Activated CD4-positive, alpha-beta memory T cell treated with anti-CD3 and anti-CD28 coated beads for 36 hours (primary cell): ENCODE measurements around the gene SLC17A7. TPM values are rescaled to one million over a fixed set of nuclear protein-coding genes. Genes with fewer than 3 reads are reported as not detected.

ENCODE experiments used
- CTCF ChIA-PET: fragments of 350-600 bp; sonication (Branson Sonifier 250); formaldehyde crosslinking; loops from one replicate; lab custom pipeline; 2021; ENCODE audit warnings: antibody characterized with exemption, inconsistent platforms; lab: Charles Lee
- POLR2A ChIA-PET: fragments of 350-600 bp; sonication (Branson Sonifier 250); formaldehyde crosslinking; loops from one replicate; lab custom pipeline; 2021; ENCODE audit warnings: antibody characterized with exemption; lab: Charles Lee
- DNase-seq: peaks from one replicate; pipeline ENCODE4 v3.0.0-alpha.2; 2020
- H3K27ac Mint-ChIP-seq: one replicate; pipeline ENCODE4 v1.8.0; 2021; ENCODE audit warnings: mixed read lengths
- H3K27me3 Mint-ChIP-seq: one replicate; pipeline ENCODE4 v1.8.0; 2021; ENCODE audit warnings: mixed read lengths
- H3K36me3 Mint-ChIP-seq: one replicate; pipeline ENCODE4 v1.8.0; 2021; ENCODE audit warnings: mixed read lengths
- H3K4me1 Mint-ChIP-seq: one replicate; pipeline ENCODE4 v1.8.0; 2021; ENCODE audit warnings: low read depth, mixed read lengths
- H3K4me3 Mint-ChIP-seq: one replicate; pipeline ENCODE4 v1.8.0; 2021; ENCODE audit warnings: mild to moderate bottlenecking, mixed read lengths
- H3K9me3 Mint-ChIP-seq: one replicate; pipeline ENCODE4 v1.8.0; 2021; ENCODE audit warnings: mixed read lengths
- intact Hi-C: fragments of 100-400 bp; cut with micrococcal nuclease; formaldehyde crosslinking; loops from one replicate; pipeline ENCODE4 v1.15.1; 2023
- total RNA-seq, 2 experiments: library from RNA; stranded (reverse); gene quantifications; one replicate each; pipeline ENCODE4 v1.2.3, GENCODE V29; 2021

The SLC17A7 gene
- total RNA-seq, 2 experiments from 2014 or later, result 0.17 TPM; not detected in 1

- Mint-ChIP-seq H3K9me3 (no peaks in the 10 kb centered on the region), H3K36me3 (peaks cover 17% of the 10 kb centered on the region), H3K27me3 (peaks cover 36% of the 10 kb centered on the region), H3K4me3 (peak overlapping the region; percentile 74), H3K27ac (peak overlapping the region; percentile 82), H3K4me1 (peaks cover 33% of the 10 kb centered on the region)
- ChIA-PET POLR2A (interaction anchor here (0.9 kb wide), 1 partner anchor 27 kb away, joined by 3 read pairs; no protein-coding TSS in a partner anchor), CTCF (interaction anchor here (1.0 to 4.0 kb wide), 9 partner anchors 8 to 260 kb away, joined by 3 to 48 read pairs (median 4); partner anchors contain the start of gene PIH1D1)
- intact Hi-C loops, result loop anchor here (1.0 to 2.0 kb wide), 5 partner anchors 10 to 217 kb away; partner anchors contain the start of gene ALDH16A1
- peak; percentile 96 for DNase-seq
Observed at GRCh38 chr19:49443366-49444099, 2.2 kb upstream of the SLC17A7 start.

- peak; percentile 83 for DNase-seq
- peaks cover 12% of the 10 kb centered on the region for H3K36me3 Mint-ChIP-seq
- H3K4me3 Mint-ChIP-seq, result peak overlapping the region; percentile 74
- peaks cover 28% of the 10 kb centered on the region for H3K4me1 Mint-ChIP-seq
- ChIA-PET CTCF (interaction anchor here (0.5 to 4.0 kb wide), 10 partner anchors 9 to 259 kb away, joined by 3 to 48 read pairs (median 4); partner anchors contain the start of gene PIH1D1), POLR2A (no interaction called here)
- H3K9me3 Mint-ChIP-seq, result no peaks in the 10 kb centered on the region
- peaks cover 43% of the 10 kb centered on the region for H3K27me3 Mint-ChIP-seq
- intact Hi-C loops, result loop anchor here (1.0 to 2.0 kb wide), 5 partner anchors 10 to 217 kb away; partner anchors contain the start of gene ALDH16A1
- H3K27ac Mint-ChIP-seq, result no peak overlapping the region
Observed at GRCh38 chr19:49442771-49443365, 1.5 kb upstream of the SLC17A7 start.

- H3K4me3 Mint-ChIP-seq, result peak overlapping the region; percentile 74
- peak; percentile 42 for DNase-seq
- ChIA-PET POLR2A (no interaction called here), CTCF (interaction anchor here (0.5 to 4.0 kb wide), 11 partner anchors 10 to 175 kb away, joined by 3 to 48 read pairs (median 4); partner anchors contain the start of gene PIH1D1)
- no peak overlapping the region for H3K27ac Mint-ChIP-seq
- H3K9me3 Mint-ChIP-seq, result no peaks in the 10 kb centered on the region
- intact Hi-C loops, result loop anchor here (2.0 kb wide), 2 partner anchors 28 to 176 kb away; no protein-coding TSS in a partner anchor
- H3K4me1 Mint-ChIP-seq, result peaks cover 28% of the 10 kb centered on the region
- H3K27me3 Mint-ChIP-seq, result peaks cover 48% of the 10 kb centered on the region
- peaks cover 9% of the 10 kb centered on the region for H3K36me3 Mint-ChIP-seq
Observed at GRCh38 chr19:49442354-49442753, 1.0 kb upstream of the SLC17A7 start.

- Mint-ChIP-seq H3K4me1 (peaks cover 28% of the 10 kb centered on the region), H3K9me3 (no peaks in the 10 kb centered on the region)
Observed at GRCh38 chr19:49441960-49442350, 628 bp upstream of the SLC17A7 start.

GRCh38 chr19:49440439-49441209, 703 bp downstream of the SLC17A7 start:
- Mint-ChIP-seq H3K4me3 (no peak overlapping the region), H3K27ac (no peak overlapping the region), H3K9me3 (no peaks in the 10 kb centered on the region), H3K27me3 (peaks cover 64% of the 10 kb centered on the region), H3K4me1 (peaks cover 34% of the 10 kb centered on the region), H3K36me3 (no peaks in the 10 kb centered on the region)
- DNase-seq, result no peak
- ChIA-PET POLR2A (interaction anchor here (1.0 kb wide), 1 partner anchor 48 kb away, joined by 3 read pairs; no protein-coding TSS in a partner anchor), CTCF (interaction anchor here (1.1 to 1.8 kb wide), 4 partner anchors 11 to 49 kb away, joined by 3 to 4 read pairs (median 3); no protein-coding TSS in a partner anchor)
- intact Hi-C loops, result no loop called here

More at GRCh38 chr19:49441960-49442350, 628 bp upstream of the SLC17A7 start:
- ChIA-PET CTCF (interaction anchor here (0.8 to 4.0 kb wide), 5 partner anchors 12 to 174 kb away, joined by 3 to 48 read pairs (median 4); no protein-coding TSS in a partner anchor), POLR2A (no interaction called here)
- peak overlapping the region; percentile 74 for H3K4me3 Mint-ChIP-seq
- intact Hi-C loops, result loop anchor here (2.0 kb wide), 2 partner anchors 29 to 175 kb away; no protein-coding TSS in a partner anchor
- peaks cover 8% of the 10 kb centered on the region for H3K36me3 Mint-ChIP-seq
- DNase-seq, result no peak
- peak overlapping the region; percentile 21 for H3K27ac Mint-ChIP-seq
- peaks cover 51% of the 10 kb centered on the region for H3K27me3 Mint-ChIP-seq

- Mint-ChIP-seq H3K36me3 (no peaks in the 10 kb centered on the region), H3K4me3 (no peak overlapping the region), H3K9me3 (no peaks in the 10 kb centered on the region), H3K27ac (no peak overlapping the region), H3K4me1 (peaks cover 29% of the 10 kb centered on the region), H3K27me3 (peaks cover 72% of the 10 kb centered on the region)
- ChIA-PET POLR2A (interaction anchor here (0.6 to 1.0 kb wide), 2 partner anchors 17 to 48 kb away, joined by 3 to 4 read pairs; no protein-coding TSS in a partner anchor), CTCF (interaction anchor here (1.1 to 1.4 kb wide), 3 partner anchors 18 to 48 kb away, joined by 3 read pairs; no protein-coding TSS in a partner anchor)
- no peak for DNase-seq
- intact Hi-C loops, result no loop called here
Observed at GRCh38 chr19:49439836-49440235, 1.5 kb downstream of the SLC17A7 start.

- Mint-ChIP-seq H3K4me1 (peaks cover 26% of the 10 kb centered on the region), H3K27ac (no peak overlapping the region)
- POLR2A ChIA-PET, result no interaction called here
Observed at GRCh38 chr19:49438261-49438660, 3.1 kb downstream of the SLC17A7 start.

GRCh38 chr19:49437231-49437630, 4.1 kb downstream of the SLC17A7 start:
- Mint-ChIP-seq H3K36me3 (no peaks in the 10 kb centered on the region), H3K4me1 (peaks cover 27% of the 10 kb centered on the region), H3K27me3 (peaks cover 86% of the 10 kb centered on the region), H3K4me3 (no peak overlapping the region), H3K27ac (no peak overlapping the region), H3K9me3 (no peaks in the 10 kb centered on the region)
- POLR2A ChIA-PET, result no interaction called here
- intact Hi-C loops, result no loop called here
- DNase-seq, result no peak
- CTCF ChIA-PET, result interaction anchor here (1.2 kb wide), 1 partner anchor 33 kb away, joined by 5 read pairs; no protein-coding TSS in a partner anchor

More at GRCh38 chr19:49438261-49438660, 3.1 kb downstream of the SLC17A7 start:
- peaks cover 82% of the 10 kb centered on the region for H3K27me3 Mint-ChIP-seq
- intact Hi-C loops, result no loop called here
- no peak overlapping the region for H3K4me3 Mint-ChIP-seq
- CTCF ChIA-PET, result no interaction called here
- H3K36me3 Mint-ChIP-seq, result no peaks in the 10 kb centered on the region
- H3K9me3 Mint-ChIP-seq, result no peaks in the 10 kb centered on the region
- DNase-seq, result no peak

GRCh38 chr19:49436381-49437017, 4.8 kb downstream of the SLC17A7 start:
- Mint-ChIP-seq H3K9me3 (no peaks in the 10 kb centered on the region), H3K4me3 (no peak overlapping the region), H3K27me3 (peaks cover 83% of the 10 kb centered on the region), H3K36me3 (no peaks in the 10 kb centered on the region), H3K27ac (no peak overlapping the region), H3K4me1 (peaks cover 23% of the 10 kb centered on the region)
- intact Hi-C loops, result no loop called here
- peak; percentile 80 for DNase-seq
- CTCF ChIA-PET, result interaction anchor here (0.6 to 1.7 kb wide), 6 partner anchors 14 to 170 kb away, joined by 3 to 7 read pairs (median 4); partner anchors contain the start of gene PTH2
- POLR2A ChIA-PET, result no interaction called here

- Mint-ChIP-seq H3K36me3 (no peaks in the 10 kb centered on the region), H3K27ac (no peak overlapping the region), H3K4me3 (no peak overlapping the region), H3K4me1 (peaks cover 19% of the 10 kb centered on the region), H3K9me3 (no peaks in the 10 kb centered on the region), H3K27me3 (peaks cover 84% of the 10 kb centered on the region)
- ChIA-PET CTCF (interaction anchor here (1.3 to 1.7 kb wide), 3 partner anchors 13 to 136 kb away, joined by 4 to 7 read pairs (median 5); partner anchors contain the start of gene PTH2), POLR2A (interaction anchor here (0.5 kb wide), 1 partner anchor 325 kb away, joined by 3 read pairs; no protein-coding TSS in a partner anchor)
- intact Hi-C loops, result no loop called here
- DNase-seq, result no peak
Observed at GRCh38 chr19:49435670-49436069, 5.7 kb downstream of the SLC17A7 start.
